ENCODE data around the gene THNSL1.

DNA sequence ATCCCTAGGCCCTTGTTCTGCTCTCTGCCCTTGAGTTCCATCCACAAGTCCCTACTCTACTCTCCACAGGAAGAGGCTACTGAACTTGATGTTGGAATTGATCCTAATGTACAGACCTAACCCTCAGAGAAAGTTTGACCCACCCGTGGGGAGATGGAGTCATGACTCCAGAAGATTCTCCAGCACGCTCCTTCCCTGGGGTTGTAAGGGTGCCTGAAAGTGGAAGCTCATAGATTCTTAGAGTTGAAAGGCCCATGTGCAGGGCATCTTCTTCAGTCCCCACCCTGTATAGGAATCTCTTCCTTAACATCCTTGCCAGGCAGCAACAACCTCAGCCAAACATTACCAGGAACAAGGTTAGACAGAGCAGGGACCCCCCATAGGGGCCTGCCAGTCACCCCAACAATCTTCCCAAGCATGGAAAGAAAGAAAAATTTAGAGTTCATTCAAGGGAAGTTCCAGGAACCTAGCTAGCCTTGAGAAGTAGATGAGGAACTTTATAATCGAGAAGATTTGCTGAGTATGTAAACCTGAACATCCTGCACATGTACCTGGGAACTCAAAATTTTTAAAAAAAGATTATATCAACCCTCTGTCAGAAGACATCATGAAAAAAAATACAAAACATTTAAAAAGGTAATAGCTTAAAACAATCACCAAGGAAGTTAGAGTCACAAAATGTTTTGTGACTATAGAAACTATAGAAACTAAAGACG, 49.5 kb downstream of the THNSL1 start:
- no peak for TF ChIP-seq POLR2A (IDR thresholded peaks at IDR 0.05)
- TF ChIP-seq, protein P1, sequence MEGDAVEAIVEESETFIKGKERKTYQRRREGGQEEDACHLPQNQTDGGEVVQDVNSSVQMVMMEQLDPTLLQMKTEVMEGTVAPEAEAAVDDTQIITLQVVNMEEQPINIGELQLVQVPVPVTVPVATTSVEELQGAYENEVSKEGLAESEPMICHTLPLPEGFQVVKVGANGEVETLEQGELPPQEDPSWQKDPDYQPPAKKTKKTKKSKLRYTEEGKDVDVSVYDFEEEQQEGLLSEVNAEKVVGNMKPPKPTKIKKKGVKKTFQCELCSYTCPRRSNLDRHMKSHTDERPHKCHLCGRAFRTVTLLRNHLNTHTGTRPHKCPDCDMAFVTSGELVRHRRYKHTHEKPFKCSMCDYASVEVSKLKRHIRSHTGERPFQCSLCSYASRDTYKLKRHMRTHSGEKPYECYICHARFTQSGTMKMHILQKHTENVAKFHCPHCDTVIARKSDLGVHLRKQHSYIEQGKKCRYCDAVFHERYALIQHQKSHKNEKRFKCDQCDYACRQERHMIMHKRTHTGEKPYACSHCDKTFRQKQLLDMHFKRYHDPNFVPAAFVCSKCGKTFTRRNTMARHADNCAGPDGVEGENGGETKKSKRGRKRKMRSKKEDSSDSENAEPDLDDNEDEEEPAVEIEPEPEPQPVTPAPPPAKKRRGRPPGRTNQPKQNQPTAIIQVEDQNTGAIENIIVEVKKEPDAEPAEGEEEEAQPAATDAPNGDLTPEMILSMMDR (IDR thresholded peaks at IDR 0.05) = no peak

Data from vagina (tissue), 2 donors.